Kidney epithelial cell (primary cell): Measurements from ENCODE around the gene HOXC9. TPM values are rescaled to one million over a fixed set of nuclear protein-coding genes. Genes with fewer than 3 reads are reported as not detected.

Experiments
- DNase-seq: peaks from one replicate; pipeline ENCODE4 v3.0.0-alpha.2; 2010; ENCODE audit warnings: low read depth
- H3K27me3 ChIP-seq: 2 replicates; pipeline ENCODE4 v1.6.0; 2011; ENCODE audit warnings: low read length; ENCODE audit not compliant: control insufficient read depth, insufficient read depth
- H3K36me3 ChIP-seq: 2 replicates; pipeline ENCODE4 v1.5.1; 2011; ENCODE audit warnings: low read length; ENCODE audit not compliant: control insufficient read depth, insufficient read depth
- H3K4me3 ChIP-seq: 2 replicates; pipeline ENCODE4 v1.5.1; 2011; ENCODE audit warnings: low read depth, mild to moderate bottlenecking, control low read depth, low read length
- total RNA-seq: library from RNA; depleted of rRNA; stranded (reverse); fragments of >200 nt; gene quantifications from 2 replicates; pipeline ENCODE4 v1.2.3, GENCODE V29; 2015
- TF ChIP-seq, protein P1 (sequence below): IDR thresholded peaks from 2 replicates; pipeline ENCODE4 v1.5.1; 2011; ENCODE audit warnings: mild to moderate bottlenecking, moderate library complexity, low read length, control low read depth, inconsistent platforms; ENCODE audit not compliant: insufficient read depth, poor library complexity, severe bottlenecking

HOXC9 gene
- total RNA-seq, 1 donor from 2014 or later, result 12.3 TPM

DNA sequence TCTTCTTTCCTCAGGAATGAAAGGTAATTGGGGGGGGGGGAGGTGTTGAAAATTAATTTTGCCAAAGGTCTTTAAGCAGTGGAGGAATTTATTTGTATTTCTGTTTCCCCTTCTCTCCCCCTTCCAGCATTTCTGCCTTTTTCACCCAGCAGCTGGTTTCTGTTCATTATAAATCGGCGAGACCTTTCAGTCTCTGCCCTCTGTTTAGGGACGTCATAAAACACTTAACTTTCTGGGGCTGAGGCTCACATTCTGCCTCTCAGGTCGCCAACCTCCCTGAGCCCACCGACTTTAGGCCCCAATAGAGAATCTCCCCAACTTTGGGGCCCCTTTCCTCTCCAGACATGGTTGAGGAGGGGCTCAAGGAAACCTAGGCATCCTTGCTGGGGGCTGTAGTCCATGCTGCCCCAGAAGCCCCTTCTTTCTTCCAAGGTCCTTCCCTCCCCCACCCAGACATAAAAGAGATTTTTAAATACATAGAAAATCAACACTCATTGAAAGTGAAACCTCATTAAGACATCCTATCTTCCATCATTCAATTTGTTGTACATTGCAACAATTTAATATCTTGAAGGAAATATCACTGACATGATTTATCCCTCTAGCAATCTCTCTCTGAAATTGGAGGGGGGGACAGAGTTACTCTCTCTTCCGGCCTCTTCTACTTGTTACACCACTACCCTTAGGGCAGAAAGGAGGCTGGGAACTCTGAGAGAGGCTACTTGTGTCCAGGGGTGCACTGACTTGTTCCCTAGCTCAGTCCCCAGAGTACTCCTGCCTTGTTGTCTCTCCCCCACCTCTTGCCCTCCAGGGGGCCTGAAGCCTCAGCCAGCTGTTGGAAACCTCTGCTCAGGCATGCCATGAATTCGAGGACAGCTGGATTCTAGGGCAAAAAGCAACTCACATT is 25.8 kb downstream of the HOXC9 start:
- TF ChIP-seq, protein P1, sequence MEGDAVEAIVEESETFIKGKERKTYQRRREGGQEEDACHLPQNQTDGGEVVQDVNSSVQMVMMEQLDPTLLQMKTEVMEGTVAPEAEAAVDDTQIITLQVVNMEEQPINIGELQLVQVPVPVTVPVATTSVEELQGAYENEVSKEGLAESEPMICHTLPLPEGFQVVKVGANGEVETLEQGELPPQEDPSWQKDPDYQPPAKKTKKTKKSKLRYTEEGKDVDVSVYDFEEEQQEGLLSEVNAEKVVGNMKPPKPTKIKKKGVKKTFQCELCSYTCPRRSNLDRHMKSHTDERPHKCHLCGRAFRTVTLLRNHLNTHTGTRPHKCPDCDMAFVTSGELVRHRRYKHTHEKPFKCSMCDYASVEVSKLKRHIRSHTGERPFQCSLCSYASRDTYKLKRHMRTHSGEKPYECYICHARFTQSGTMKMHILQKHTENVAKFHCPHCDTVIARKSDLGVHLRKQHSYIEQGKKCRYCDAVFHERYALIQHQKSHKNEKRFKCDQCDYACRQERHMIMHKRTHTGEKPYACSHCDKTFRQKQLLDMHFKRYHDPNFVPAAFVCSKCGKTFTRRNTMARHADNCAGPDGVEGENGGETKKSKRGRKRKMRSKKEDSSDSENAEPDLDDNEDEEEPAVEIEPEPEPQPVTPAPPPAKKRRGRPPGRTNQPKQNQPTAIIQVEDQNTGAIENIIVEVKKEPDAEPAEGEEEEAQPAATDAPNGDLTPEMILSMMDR, result no peak
- Histone ChIP-seq H3K4me3 (no peak overlapping the region), H3K27me3 (peaks cover 18% of the 10 kb centered on the region), H3K36me3 (no peaks in the 10 kb centered on the region)
- DNase-seq, result no peak

DNA sequence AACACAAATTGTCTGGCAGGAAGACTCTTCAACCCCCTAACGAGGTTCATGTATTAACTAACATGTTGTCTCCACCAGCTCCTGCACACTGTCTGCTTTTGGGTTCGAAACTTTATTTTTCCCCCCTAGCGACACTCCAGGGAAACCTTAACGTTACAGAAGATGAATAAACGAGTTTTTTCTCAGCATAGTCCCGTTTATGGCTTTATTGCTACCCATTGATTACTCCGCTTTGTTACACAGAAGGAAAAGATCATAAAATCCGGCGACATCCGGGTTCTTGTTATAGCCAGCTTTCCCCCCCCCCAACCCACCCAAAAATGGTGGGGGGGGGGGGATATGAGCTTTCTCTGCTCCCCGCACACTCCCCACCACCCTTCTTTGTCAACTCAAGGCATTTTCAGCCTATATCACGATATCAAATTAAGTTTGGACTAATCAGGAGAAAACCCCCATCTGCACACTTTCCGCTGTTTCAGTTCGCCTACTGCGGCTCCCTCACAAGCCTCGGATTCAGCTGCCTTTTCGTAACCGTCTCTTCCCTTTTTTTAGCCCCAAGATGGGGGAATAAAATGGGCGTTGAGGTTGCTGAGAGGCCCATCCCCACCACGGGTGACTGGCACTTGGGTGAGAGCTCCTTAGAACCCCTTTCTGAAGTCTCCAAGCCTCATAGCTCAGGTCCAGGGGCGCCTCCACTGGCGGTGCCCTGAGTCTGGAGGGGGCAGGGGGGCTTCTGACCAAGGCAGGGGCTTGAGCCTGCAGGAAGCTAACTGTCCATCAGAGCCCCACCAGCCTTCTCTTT is 26.9 kb downstream of the HOXC9 start:
- Histone ChIP-seq H3K27me3 (peaks cover 19% of the 10 kb centered on the region), H3K36me3 (no peaks in the 10 kb centered on the region), H3K4me3 (no peak overlapping the region)
- no peak for DNase-seq
- TF ChIP-seq, protein P1, result no peak

DNA sequence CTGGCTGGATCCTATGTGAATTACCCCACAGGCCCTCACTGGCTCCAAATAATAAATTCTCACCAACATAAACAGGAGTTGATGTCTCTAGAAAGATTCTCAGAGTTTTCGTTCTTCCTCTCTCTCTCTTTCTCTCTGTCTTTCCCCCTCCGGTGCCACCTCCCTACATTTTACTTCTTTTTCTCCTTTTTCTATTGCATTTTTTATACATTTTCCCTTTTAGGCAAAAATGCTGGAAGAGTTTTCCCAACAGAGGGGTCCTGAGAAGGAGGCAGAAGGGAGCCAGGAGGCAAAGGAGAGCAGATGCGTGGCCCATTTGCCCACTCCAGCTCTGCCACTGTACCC is 27.5 kb downstream of the HOXC9 start:
- TF ChIP-seq, protein P1, result no peak
- Histone ChIP-seq H3K27me3 (peaks cover 20% of the 10 kb centered on the region), H3K36me3 (no peaks in the 10 kb centered on the region), H3K4me3 (no peak overlapping the region)
- no peak for DNase-seq

DNA sequence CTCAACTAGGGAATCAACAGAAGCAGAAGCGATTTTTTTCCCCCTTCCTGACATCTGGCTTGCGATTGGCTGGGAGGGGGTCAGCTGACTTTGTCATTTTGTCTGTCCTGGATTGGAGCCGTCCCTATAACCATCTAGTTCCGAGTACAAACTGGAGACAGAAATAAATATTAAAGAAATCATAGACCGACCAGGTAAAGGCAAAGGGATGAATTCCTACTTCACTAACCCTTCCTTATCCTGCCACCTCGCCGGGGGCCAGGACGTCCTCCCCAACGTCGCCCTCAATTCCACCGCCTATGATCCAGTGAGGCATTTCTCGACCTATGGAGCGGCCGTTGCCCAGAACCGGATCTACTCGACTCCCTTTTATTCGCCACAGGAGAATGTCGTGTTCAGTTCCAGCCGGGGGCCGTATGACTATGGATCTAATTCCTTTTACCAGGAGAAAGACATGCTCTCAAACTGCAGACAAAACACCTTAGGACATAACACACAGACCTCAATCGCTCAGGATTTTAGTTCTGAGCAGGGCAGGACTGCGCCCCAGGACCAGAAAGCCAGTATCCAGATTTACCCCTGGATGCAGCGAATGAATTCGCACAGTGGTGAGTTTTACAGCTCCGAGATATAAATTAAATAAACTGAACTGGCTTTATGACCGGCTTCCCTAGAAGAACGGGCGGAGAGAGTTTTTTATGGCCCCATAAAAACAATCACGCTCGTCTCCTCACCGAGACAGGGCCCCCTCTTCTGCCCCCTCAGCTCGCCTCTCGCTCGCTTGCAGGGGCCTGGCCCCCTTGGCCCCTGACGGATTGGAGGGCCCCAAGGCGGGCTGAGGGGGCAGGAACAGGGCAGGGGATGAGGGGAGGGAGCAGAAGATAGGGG is 28.6 kb downstream of the HOXC9 start, which contains the start of gene HOXC6:
HOXC6 (plus strand) TSS at position 127 of the 888 bp plus-strand sequence; CDS start at position 209, 82 bp downstream.
- Histone ChIP-seq H3K36me3 (no peaks in the 10 kb centered on the region), H3K4me3 (peak within 1 kb of the TSS; percentile 22), H3K27me3 (peaks cover 25% of the 10 kb centered on the region)
- TF ChIP-seq, protein P1, result no peak
- DNase-seq, result no peak

DNA sequence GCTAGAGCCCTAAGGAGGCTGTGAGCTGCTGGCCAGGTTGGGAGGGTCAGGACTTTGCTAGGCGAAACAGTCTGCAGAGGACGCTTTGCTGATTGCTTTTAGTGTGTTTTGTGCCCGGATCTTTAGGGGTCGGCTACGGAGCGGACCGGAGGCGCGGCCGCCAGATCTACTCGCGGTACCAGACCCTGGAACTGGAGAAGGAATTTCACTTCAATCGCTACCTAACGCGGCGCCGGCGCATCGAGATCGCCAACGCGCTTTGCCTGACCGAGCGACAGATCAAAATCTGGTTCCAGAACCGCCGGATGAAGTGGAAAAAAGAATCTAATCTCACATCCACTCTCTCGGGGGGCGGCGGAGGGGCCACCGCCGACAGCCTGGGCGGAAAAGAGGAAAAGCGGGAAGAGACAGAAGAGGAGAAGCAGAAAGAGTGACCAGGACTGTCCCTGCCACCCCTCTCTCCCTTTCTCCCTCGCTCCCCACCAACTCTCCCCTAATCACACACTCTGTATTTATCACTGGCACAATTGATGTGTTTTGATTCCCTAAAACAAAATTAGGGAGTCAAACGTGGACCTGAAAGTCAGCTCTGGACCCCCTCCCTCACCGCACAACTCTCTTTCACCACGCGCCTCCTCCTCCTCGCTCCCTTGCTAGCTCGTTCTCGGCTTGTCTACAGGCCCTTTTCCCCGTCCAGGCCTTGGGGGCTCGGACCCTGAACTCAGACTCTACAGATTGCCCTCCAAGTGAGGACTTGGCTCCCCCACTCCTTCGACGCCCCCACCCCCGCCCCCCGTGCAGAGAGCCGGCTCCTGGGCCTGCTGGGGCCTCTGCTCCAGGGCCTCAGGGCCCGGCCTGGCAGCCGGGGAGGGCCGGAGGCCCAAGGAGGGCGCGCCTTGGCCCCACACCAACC is 29.8 kb downstream of the HOXC9 start:
- peaks cover 27% of the 10 kb centered on the region for H3K27me3 ChIP-seq
- no peak for DNase-seq
- H3K4me3 ChIP-seq, result no peak overlapping the region
- H3K36me3 ChIP-seq, result no peaks in the 10 kb centered on the region
- TF ChIP-seq, protein P1, result no peak
